Measurements from ENCODE around the gene ABCA3. TPM values are rescaled to one million over a fixed set of nuclear protein-coding genes. Genes with fewer than 3 reads are reported as not detected.

The ABCA3 gene
- total RNA-seq, 1 experiment from 2014 or later, result 7.6 TPM

GRCh38 chr16:2385190-2385836, 44.8 kb upstream of the ABCA3 start:
- BruUV-seq (replicated peaks), result no TSS peak
- no peak overlapping the region for H3K27ac Mint-ChIP-seq (ENCODE audit: unreplicated experiment)
- intact Hi-C loops (cut with micrococcal nuclease; ENCODE audit: unreplicated experiment), result no loop called here
- H3K36me3 Mint-ChIP-seq (ENCODE audit: insufficient read depth, unreplicated experiment), result no peaks in the 10 kb centered on the region
- CTCF ChIA-PET, result interaction anchor here (0.6 to 1.0 kb wide), 5 partner anchors 11 to 454 kb away, joined by 3 to 5 read pairs (median 3); no protein-coding TSS in a partner anchor
- peaks cover 26% of the 10 kb centered on the region for H3K27me3 Mint-ChIP-seq (ENCODE audit: unreplicated experiment)
- no peaks in the 10 kb centered on the region for H3K4me1 Mint-ChIP-seq (ENCODE audit: low read depth, unreplicated experiment)
- DNase-seq, result peak; percentile 40
- TF ChIP-seq CTCF (IDR thresholded peaks at IDR 0.05; ENCODE audit: unreplicated experiment), result no peak
- H3K9me3 Mint-ChIP-seq (ENCODE audit: low read depth, unreplicated experiment), result peaks cover 3% of the 10 kb centered on the region
- no peak overlapping the region for H3K4me3 Mint-ChIP-seq (ENCODE audit: low read depth, unreplicated experiment)

GRCh38 chr16:2384426-2384825, 43.9 kb upstream of the ABCA3 start:
- H3K36me3 Mint-ChIP-seq (ENCODE audit: insufficient read depth, unreplicated experiment), result no peaks in the 10 kb centered on the region
- BruUV-seq (replicated peaks), result no TSS peak
- no peak overlapping the region for H3K27ac Mint-ChIP-seq (ENCODE audit: unreplicated experiment)
- CTCF ChIA-PET, result no interaction called here
- DNase-seq, result no peak
- H3K4me1 Mint-ChIP-seq (ENCODE audit: low read depth, unreplicated experiment), result no peaks in the 10 kb centered on the region
- intact Hi-C loops (cut with micrococcal nuclease; ENCODE audit: unreplicated experiment), result no loop called here
- peaks cover 3% of the 10 kb centered on the region for H3K9me3 Mint-ChIP-seq (ENCODE audit: low read depth, unreplicated experiment)
- H3K27me3 Mint-ChIP-seq (ENCODE audit: unreplicated experiment), result peaks cover 35% of the 10 kb centered on the region
- no peak overlapping the region for H3K4me3 Mint-ChIP-seq (ENCODE audit: low read depth, unreplicated experiment)
- TF ChIP-seq CTCF (IDR thresholded peaks at IDR 0.05; ENCODE audit: unreplicated experiment), result no peak

GRCh38 chr16:2383501-2383900, 43.0 kb upstream of the ABCA3 start:
- Mint-ChIP-seq H3K27me3 (ENCODE audit: unreplicated experiment) (peaks cover 42% of the 10 kb centered on the region), H3K27ac (ENCODE audit: unreplicated experiment) (no peak overlapping the region), H3K4me1 (ENCODE audit: low read depth, unreplicated experiment) (no peaks in the 10 kb centered on the region), H3K9me3 (ENCODE audit: low read depth, unreplicated experiment) (peaks cover 1% of the 10 kb centered on the region), H3K4me3 (ENCODE audit: low read depth, unreplicated experiment) (no peak overlapping the region), H3K36me3 (ENCODE audit: insufficient read depth, unreplicated experiment) (no peaks in the 10 kb centered on the region)
- TF ChIP-seq CTCF (IDR thresholded peaks at IDR 0.05; ENCODE audit: unreplicated experiment), result no peak
- intact Hi-C loops (cut with micrococcal nuclease; ENCODE audit: unreplicated experiment), result no loop called here
- CTCF ChIA-PET, result interaction anchor here (0.8 kb wide), 1 partner anchor 13 kb away, joined by 4 read pairs; no protein-coding TSS in a partner anchor
- no peak for DNase-seq
- no TSS peak for BruUV-seq (replicated peaks)

GRCh38 chr16:2374644-2375043, 34.1 kb upstream of the ABCA3 start:
- no peak for DNase-seq
- H3K4me1 Mint-ChIP-seq (ENCODE audit: low read depth, unreplicated experiment), result peaks cover 17% of the 10 kb centered on the region
- TF ChIP-seq CTCF (IDR thresholded peaks at IDR 0.05; ENCODE audit: unreplicated experiment), result no peak
- no peak overlapping the region for H3K27ac Mint-ChIP-seq (ENCODE audit: unreplicated experiment)
- intact Hi-C loops (cut with micrococcal nuclease; ENCODE audit: unreplicated experiment), result no loop called here
- H3K27me3 Mint-ChIP-seq (ENCODE audit: unreplicated experiment), result peaks cover 17% of the 10 kb centered on the region
- no peaks in the 10 kb centered on the region for H3K9me3 Mint-ChIP-seq (ENCODE audit: low read depth, unreplicated experiment)
- no peaks in the 10 kb centered on the region for H3K36me3 Mint-ChIP-seq (ENCODE audit: insufficient read depth, unreplicated experiment)
- CTCF ChIA-PET, result no interaction called here
- no TSS peak for BruUV-seq (replicated peaks)
- no peak overlapping the region for H3K4me3 Mint-ChIP-seq (ENCODE audit: low read depth, unreplicated experiment)
